HUES48 (cell line): ENCODE measurements around the gene KARS1.
"Not testable (repeated sequence)": the region's sequence is repeated elsewhere in the genome, so short reads cannot be mapped to it uniquely, and the experiment has no call there.

Source experiments
- H3K27ac ChIP-seq: one replicate; pipeline ENCODE4 v1.7.0; 2013; ENCODE audit warnings: low read depth, low read length, inconsistent platforms
- H3K27me3 ChIP-seq: 2 replicates; pipeline ENCODE4 v1.6.1; 2013; ENCODE audit warnings: mild to moderate bottlenecking, low read length; ENCODE audit not compliant: control insufficient read depth, insufficient read depth
- H3K36me3 ChIP-seq: 2 replicates; pipeline ENCODE4 v1.6.1; 2013; ENCODE audit warnings: low read length; ENCODE audit not compliant: control insufficient read depth, insufficient read depth
- H3K4me1 ChIP-seq: 2 replicates; pipeline ENCODE4 v1.6.1; 2013; ENCODE audit warnings: mild to moderate bottlenecking, low read length; ENCODE audit not compliant: control insufficient read depth, insufficient read depth
- H3K4me3 ChIP-seq: 2 replicates; pipeline ENCODE4 v1.5.1; 2013; ENCODE audit warnings: mild to moderate bottlenecking, low read depth, low read length
- H3K9ac ChIP-seq: 2 replicates; pipeline ENCODE4 v1.6.1; 2013; ENCODE audit warnings: mild to moderate bottlenecking, low read depth, low read length, moderate library complexity
- H3K9me3 ChIP-seq: 2 replicates; pipeline ENCODE4 v1.6.1; 2013; ENCODE audit warnings: low read length; ENCODE audit not compliant: control insufficient read depth, insufficient read depth

The KARS1 gene

GRCh38 chr16:75603241-75603640, 44.2 kb downstream of the KARS1 start:
- peaks cover 79% of the 10 kb centered on the region for H3K36me3 ChIP-seq
- no peaks in the 10 kb centered on the region for H3K27me3 ChIP-seq
- H3K9ac ChIP-seq, result no peak overlapping the region
- H3K4me1 ChIP-seq, result no peaks in the 10 kb centered on the region
- H3K27ac ChIP-seq, result no peak overlapping the region
- peaks cover 6% of the 10 kb centered on the region for H3K9me3 ChIP-seq
- no peak overlapping the region for H3K4me3 ChIP-seq

GRCh38 chr16:75599452-75600277, 47.8 kb downstream of the KARS1 start:
- peaks cover 6% of the 10 kb centered on the region for H3K9me3 ChIP-seq
- no peak overlapping the region for H3K27ac ChIP-seq
- no peaks in the 10 kb centered on the region for H3K27me3 ChIP-seq
- H3K4me3 ChIP-seq, result no peak overlapping the region
- peaks cover 4% of the 10 kb centered on the region for H3K4me1 ChIP-seq
- H3K9ac ChIP-seq, result no peak overlapping the region
- H3K36me3 ChIP-seq, result peaks cover 62% of the 10 kb centered on the region

GRCh38 chr16:75593825-75594820, 53.3 kb downstream of the KARS1 start:
- Histone ChIP-seq H3K27ac (peak overlapping the region; percentile 80), H3K4me1 (peaks cover 27% of the 10 kb centered on the region), H3K36me3 (peaks cover 15% of the 10 kb centered on the region), H3K9ac (peak overlapping the region; percentile 47), H3K4me3 (peak overlapping the region; percentile 16), H3K9me3 (no peaks in the 10 kb centered on the region), H3K27me3 (no peaks in the 10 kb centered on the region)

GRCh38 chr16:75593308-75593707, 54.2 kb downstream of the KARS1 start:
- H3K4me1 ChIP-seq, result peaks cover 27% of the 10 kb centered on the region
- H3K9me3 ChIP-seq, result no peaks in the 10 kb centered on the region
- peak overlapping the region; percentile 80 for H3K27ac ChIP-seq
- H3K36me3 ChIP-seq, result peaks cover 14% of the 10 kb centered on the region
- H3K4me3 ChIP-seq, result no peak overlapping the region
- no peak overlapping the region for H3K9ac ChIP-seq
- H3K27me3 ChIP-seq, result no peaks in the 10 kb centered on the region

GRCh38 chr16:75591927-75592326, 55.5 kb downstream of the KARS1 start:
- not testable (repeated sequence) for H3K36me3 ChIP-seq, H3K27me3 ChIP-seq, H3K27ac ChIP-seq, H3K4me3 ChIP-seq, H3K9me3 ChIP-seq, H3K9ac ChIP-seq
- peaks cover 27% of the 10 kb centered on the region for H3K4me1 ChIP-seq

GRCh38 chr16:75590920-75591843, 56.3 kb downstream of the KARS1 start:
- H3K27ac ChIP-seq, result peak overlapping the region; percentile 64
- H3K4me1 ChIP-seq, result peaks cover 27% of the 10 kb centered on the region

GRCh38 chr16:75589306-75589705, 58.2 kb downstream of the KARS1 start:
- Histone ChIP-seq H3K4me1 (peaks cover 19% of the 10 kb centered on the region), H3K4me3 (no peak overlapping the region), H3K9me3 (no peaks in the 10 kb centered on the region), H3K9ac (no peak overlapping the region), H3K36me3 (no peaks in the 10 kb centered on the region), H3K27me3 (no peaks in the 10 kb centered on the region), H3K27ac (no peak overlapping the region)

More at GRCh38 chr16:75590920-75591843, 56.3 kb downstream of the KARS1 start:
- no peak overlapping the region for H3K4me3 ChIP-seq
- H3K9ac ChIP-seq, result no peak overlapping the region
- no peaks in the 10 kb centered on the region for H3K9me3 ChIP-seq
- no peaks in the 10 kb centered on the region for H3K27me3 ChIP-seq
- no peaks in the 10 kb centered on the region for H3K36me3 ChIP-seq

GRCh38 chr16:75588716-75589115, 58.7 kb downstream of the KARS1 start:
- no peak overlapping the region for H3K27ac ChIP-seq
- no peaks in the 10 kb centered on the region for H3K27me3 ChIP-seq
- no peak overlapping the region for H3K4me3 ChIP-seq
- H3K4me1 ChIP-seq, result peaks cover 14% of the 10 kb centered on the region
- H3K9ac ChIP-seq, result no peak overlapping the region
- no peaks in the 10 kb centered on the region for H3K9me3 ChIP-seq
- H3K36me3 ChIP-seq, result no peaks in the 10 kb centered on the region

GRCh38 chr16:75584108-75584507, 63.4 kb downstream of the KARS1 start:
- no peak overlapping the region for H3K4me3 ChIP-seq
- no peak overlapping the region for H3K27ac ChIP-seq
- H3K4me1 ChIP-seq, result no peaks in the 10 kb centered on the region
- no peak overlapping the region for H3K9ac ChIP-seq
- H3K36me3 ChIP-seq, result peaks cover 5% of the 10 kb centered on the region; the same call in 1 of the 2 replicates
- H3K9me3 ChIP-seq, result no peaks in the 10 kb centered on the region
- H3K27me3 ChIP-seq, result no peaks in the 10 kb centered on the region

- Histone ChIP-seq H3K4me1 (peaks cover 17% of the 10 kb centered on the region), H3K27me3 (no peaks in the 10 kb centered on the region), H3K36me3 (peaks cover 47% of the 10 kb centered on the region), H3K4me3 (no peak overlapping the region), H3K27ac (no peak overlapping the region), H3K9ac (no peak overlapping the region), H3K9me3 (no peaks in the 10 kb centered on the region)
These were observed 68.1 kb downstream of the KARS1 start for GRCh38 chr16:75579281-75579834.
